ENCODE data around the gene CCDC154. TPM values are rescaled to one million over a fixed set of nuclear protein-coding genes. Genes with fewer than 3 reads are reported as not detected.

CCDC154 gene
- total RNA-seq, 1 donor from 2014 or later, result 1.9 TPM

GRCh38 chr16:1450841-1451240 is 6.5 kb upstream of the CCDC154 start:
- no peaks in the 10 kb centered on the region for H3K4me1 Mint-ChIP-seq
- no peaks in the 10 kb centered on the region for H3K36me3 Mint-ChIP-seq (ENCODE audit: low read depth)
- DNase-seq (ENCODE audit: low read depth, low spot score), result no peak
- H3K27me3 Mint-ChIP-seq (ENCODE audit: low read depth), result no peaks in the 10 kb centered on the region
- H3K9me3 Mint-ChIP-seq, result no peaks in the 10 kb centered on the region
- no peak overlapping the region for H3K4me3 Mint-ChIP-seq
- no peak overlapping the region for H3K27ac Mint-ChIP-seq (ENCODE audit: unreplicated experiment)
- TF ChIP-seq CTCF (conservative IDR thresholded peaks at IDR 0.05), result no peak

GRCh38 chr16:1450218-1450617 is 5.9 kb upstream of the CCDC154 start:
- no peaks in the 10 kb centered on the region for H3K27me3 Mint-ChIP-seq (ENCODE audit: low read depth)
- H3K27ac Mint-ChIP-seq (ENCODE audit: unreplicated experiment), result peak overlapping the region; percentile 86
- no peak for DNase-seq (ENCODE audit: low read depth, low spot score)
- H3K4me1 Mint-ChIP-seq, result no peaks in the 10 kb centered on the region
- no peak for TF ChIP-seq CTCF (conservative IDR thresholded peaks at IDR 0.05)
- no peak overlapping the region for H3K4me3 Mint-ChIP-seq
- no peaks in the 10 kb centered on the region for H3K9me3 Mint-ChIP-seq
- no peaks in the 10 kb centered on the region for H3K36me3 Mint-ChIP-seq (ENCODE audit: low read depth)

GRCh38 chr16:1449201-1449788 is 4.9 kb upstream of the CCDC154 start:
- TF ChIP-seq CTCF (conservative IDR thresholded peaks at IDR 0.05), result no peak
- Mint-ChIP-seq H3K36me3 (ENCODE audit: low read depth) (no peaks in the 10 kb centered on the region), H3K27me3 (ENCODE audit: low read depth) (no peaks in the 10 kb centered on the region), H3K4me3 (no peak overlapping the region), H3K27ac (ENCODE audit: unreplicated experiment) (no peak overlapping the region), H3K9me3 (no peaks in the 10 kb centered on the region), H3K4me1 (no peaks in the 10 kb centered on the region)
- DNase-seq (ENCODE audit: low read depth, low spot score), result no peak

GRCh38 chr16:1448536-1449116 is 4.3 kb upstream of the CCDC154 start:
- Mint-ChIP-seq H3K36me3 (ENCODE audit: low read depth) (no peaks in the 10 kb centered on the region), H3K27me3 (ENCODE audit: low read depth) (no peaks in the 10 kb centered on the region), H3K9me3 (no peaks in the 10 kb centered on the region), H3K4me3 (no peak overlapping the region), H3K4me1 (no peaks in the 10 kb centered on the region), H3K27ac (ENCODE audit: unreplicated experiment) (no peak overlapping the region)
- no peak for DNase-seq (ENCODE audit: low read depth, low spot score)
- TF ChIP-seq CTCF (conservative IDR thresholded peaks at IDR 0.05), result no peak

- DNase-seq (ENCODE audit: low read depth, low spot score), result no peak
- Mint-ChIP-seq H3K27me3 (ENCODE audit: low read depth) (no peaks in the 10 kb centered on the region), H3K9me3 (no peaks in the 10 kb centered on the region), H3K27ac (ENCODE audit: unreplicated experiment) (no peak overlapping the region), H3K4me1 (no peaks in the 10 kb centered on the region), H3K36me3 (ENCODE audit: low read depth) (no peaks in the 10 kb centered on the region), H3K4me3 (no peak overlapping the region)
- no peak for TF ChIP-seq CTCF (conservative IDR thresholded peaks at IDR 0.05)
These were observed 3.6 kb upstream of the CCDC154 start for GRCh38 chr16:1447965-1448364.
